Prostate gland (tissue), 2 donors: ENCODE measurements around the gene TMEM132A.

Experiments used
- CTCF ChIP-seq, 4 experiments: fragments of 200-600 bp in 2 of 4; fragments of 450-650 bp in 2 of 4; sonication (generic) in 2 of 4; IDR thresholded peaks; 1 replicate in 3 of 4; 2 replicates in 1 of 4; pipeline ENCODE4 v1.5.1; 2016 to 2019; ENCODE audit warnings: antibody characterized with exemption in 4 of 4, mild to moderate bottlenecking in 2 of 4, moderate library complexity in 2 of 4
- POLR2A ChIP-seq: fragments of 450-650 bp; IDR thresholded peaks from one replicate; pipeline ENCODE4 v1.6.1; 2016; ENCODE audit warnings: antibody characterized with exemption, mild to moderate bottlenecking
- POLR2AphosphoS5 ChIP-seq: sonication (generic); formaldehyde crosslinking; IDR thresholded peaks from one replicate; pipeline ENCODE4 v1.6.1; 2017; ENCODE audit warnings: antibody characterized with exemption

DNA sequence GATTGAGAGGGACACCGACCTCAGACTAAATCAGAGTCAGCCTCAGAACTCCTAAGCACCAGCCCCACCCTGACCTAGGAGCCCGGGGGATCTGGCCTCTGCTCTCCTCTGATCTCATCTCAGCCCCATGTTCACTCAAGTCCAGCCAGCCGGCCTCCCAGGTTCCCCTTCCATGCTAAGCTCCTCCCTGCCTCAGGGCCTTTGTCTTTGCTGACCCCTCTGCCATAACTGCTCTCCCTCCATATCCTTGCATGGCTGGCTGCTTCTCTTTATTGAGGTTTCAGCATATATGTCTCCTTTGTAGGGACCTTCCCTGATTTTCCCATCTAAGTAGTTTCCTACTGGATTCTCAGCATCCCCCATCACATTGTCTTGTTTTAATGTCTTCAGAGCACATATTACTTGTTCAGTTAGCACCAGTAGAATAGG lies 28.5 kb downstream of the TMEM132A start:
- TF ChIP-seq POLR2A (no peak), CTCF (IDR thresholded peaks at IDR 0.05) (no peak), POLR2AphosphoS5 (no peak)
